ENCODE results near the gene SEC63.

Gene SEC63

DNA sequence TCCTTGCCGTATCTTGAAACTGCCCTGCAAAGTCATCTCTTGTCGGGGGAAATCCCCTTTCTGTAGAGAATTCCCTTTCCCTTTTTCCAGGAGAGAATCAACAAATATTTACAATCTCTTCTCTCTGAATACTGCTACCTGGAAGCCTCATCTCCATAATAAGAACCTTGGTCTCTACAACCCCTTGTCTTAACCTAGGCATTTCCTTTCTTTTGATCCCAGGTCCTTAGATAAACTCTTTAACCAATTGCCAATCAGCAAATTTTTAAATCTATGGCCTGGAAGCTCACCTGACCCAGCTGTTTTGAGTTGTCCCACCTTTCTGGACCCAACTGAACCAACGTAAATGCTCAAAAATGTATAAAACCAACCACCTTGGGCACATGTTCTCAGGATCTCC is 30.6 kb upstream of the SEC63 start:
- TF ChIP-seq POLR2A (IDR thresholded peaks at IDR 0.05; ENCODE audit: extremely low read depth, insufficient read length): no peak
- TF ChIP-seq MYC (IDR thresholded peaks at IDR 0.05; ENCODE audit: low read depth, low read length): no peak
- no peak for TF ChIP-seq MAX (IDR thresholded peaks at IDR 0.05; ENCODE audit: low read depth, low read length)
- no peak for TF ChIP-seq CTCF (IDR thresholded peaks at IDR 0.05; ENCODE audit: low read depth, low read length)
- no peak for DNase-seq (ENCODE audit: low read depth)
- H3K4me3 ChIP-seq (ENCODE audit: low read depth, low read length): no peak overlapping the region

DNA sequence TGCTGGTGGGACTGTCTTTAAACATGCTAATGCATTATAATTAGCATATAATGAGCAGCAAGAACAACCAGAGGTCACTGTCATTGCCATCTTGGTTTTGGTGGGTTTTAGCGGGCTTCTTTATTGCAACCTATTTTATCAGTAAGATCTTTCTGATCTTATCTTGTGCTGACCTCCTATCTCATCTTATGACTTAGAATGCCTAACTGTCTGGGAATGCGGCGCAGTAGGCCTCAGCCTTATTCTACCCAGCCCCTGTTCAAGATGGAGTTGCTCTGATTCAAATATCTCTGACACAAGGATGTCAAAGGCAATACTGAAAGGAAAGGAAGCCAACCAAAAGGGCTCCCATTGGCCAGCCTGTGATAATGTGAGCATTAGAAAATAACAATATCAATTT is 29.8 kb upstream of the SEC63 start:
- no peak for DNase-seq (ENCODE audit: low read depth)
- no peak overlapping the region for H3K4me3 ChIP-seq (ENCODE audit: low read depth, low read length)
- TF ChIP-seq MYC (IDR thresholded peaks at IDR 0.05; ENCODE audit: low read depth, low read length) (no peak), MAX (IDR thresholded peaks at IDR 0.05; ENCODE audit: low read depth, low read length) (no peak), CTCF (IDR thresholded peaks at IDR 0.05; ENCODE audit: low read depth, low read length) (no peak), POLR2A (IDR thresholded peaks at IDR 0.05; ENCODE audit: extremely low read depth, insufficient read length) (no peak)

DNA sequence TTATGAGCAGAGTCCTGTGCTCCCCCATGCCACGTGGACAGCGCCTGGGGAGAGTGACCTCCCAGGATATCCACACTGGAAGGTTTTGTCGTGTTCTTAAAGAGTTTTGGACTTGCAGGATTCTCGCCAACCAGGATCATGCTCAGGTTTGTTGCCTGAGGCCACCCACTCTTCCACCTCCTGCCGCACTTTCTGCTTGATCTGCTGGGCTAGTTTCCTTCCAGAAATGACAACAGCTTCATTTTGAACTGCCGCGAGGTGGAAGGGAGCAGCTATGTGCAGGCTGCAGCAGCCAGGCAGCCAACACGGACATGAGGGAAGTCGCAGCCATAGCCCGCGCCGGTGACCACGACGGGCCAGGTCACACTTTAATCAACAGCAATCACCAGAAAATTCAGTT is 27.7 kb upstream of the SEC63 start:
- no peak overlapping the region for H3K4me3 ChIP-seq (ENCODE audit: low read depth, low read length)
- no peak for TF ChIP-seq MYC (IDR thresholded peaks at IDR 0.05; ENCODE audit: low read depth, low read length)
- TF ChIP-seq CTCF (IDR thresholded peaks at IDR 0.05; ENCODE audit: low read depth, low read length): no peak
- no peak for TF ChIP-seq MAX (IDR thresholded peaks at IDR 0.05; ENCODE audit: low read depth, low read length)
- TF ChIP-seq POLR2A (IDR thresholded peaks at IDR 0.05; ENCODE audit: extremely low read depth, insufficient read length): no peak
- no peak for DNase-seq (ENCODE audit: low read depth)

GRCh38 chr6:107983811-107984210 is 25.8 kb upstream of the SEC63 start:
- no peak overlapping the region for H3K4me3 ChIP-seq (ENCODE audit: low read depth, low read length)
- TF ChIP-seq MYC (IDR thresholded peaks at IDR 0.05; ENCODE audit: low read depth, low read length): no peak
- TF ChIP-seq MAX (IDR thresholded peaks at IDR 0.05; ENCODE audit: low read depth, low read length): no peak
- TF ChIP-seq POLR2A (IDR thresholded peaks at IDR 0.05; ENCODE audit: extremely low read depth, insufficient read length): no peak
- TF ChIP-seq CTCF (IDR thresholded peaks at IDR 0.05; ENCODE audit: low read depth, low read length): no peak
- DNase-seq (ENCODE audit: low read depth): no peak

- no peak for DNase-seq (ENCODE audit: low read depth)
- no peak overlapping the region for H3K4me3 ChIP-seq (ENCODE audit: low read depth, low read length)
- TF ChIP-seq MAX (IDR thresholded peaks at IDR 0.05; ENCODE audit: low read depth, low read length): no peak
- no peak for TF ChIP-seq POLR2A (IDR thresholded peaks at IDR 0.05; ENCODE audit: extremely low read depth, insufficient read length)
Observed at GRCh38 chr6:107982486-107982885, 24.5 kb upstream of the SEC63 start.

DNA sequence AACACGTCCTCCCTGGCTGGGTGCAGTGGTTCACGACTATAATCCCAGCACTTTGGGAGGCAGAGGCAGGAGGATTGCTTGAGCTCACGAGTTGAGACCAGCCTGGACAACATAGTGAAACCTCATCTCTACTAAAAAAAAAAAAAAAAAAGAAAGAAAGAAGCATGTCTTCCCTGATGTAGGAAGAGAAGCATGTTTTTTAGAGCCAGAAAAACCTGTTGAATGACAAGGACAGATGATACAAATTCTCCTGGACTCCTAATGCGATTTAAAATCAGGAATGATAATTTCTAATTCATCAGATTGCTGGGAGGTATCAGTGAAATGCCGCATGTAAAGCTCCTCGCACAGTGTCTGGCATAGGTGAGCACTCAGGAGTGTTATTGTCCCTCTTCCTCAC is 23.7 kb upstream of the SEC63 start:
- no peak for DNase-seq (ENCODE audit: low read depth)
- TF ChIP-seq MYC (IDR thresholded peaks at IDR 0.05; ENCODE audit: low read depth, low read length): no peak
- TF ChIP-seq POLR2A (IDR thresholded peaks at IDR 0.05; ENCODE audit: extremely low read depth, insufficient read length): no peak
- no peak for TF ChIP-seq MAX (IDR thresholded peaks at IDR 0.05; ENCODE audit: low read depth, low read length)
- TF ChIP-seq CTCF (IDR thresholded peaks at IDR 0.05; ENCODE audit: low read depth, low read length): no peak

More for the DNA sequence above, 23.7 kb upstream of the SEC63 start:
- H3K4me3 ChIP-seq (ENCODE audit: low read depth, low read length): no peak overlapping the region
